Left renal cortex interstitium (tissue), 4 donors: Measurements from ENCODE around the gene DPP10. TPM values are rescaled to one million over a fixed set of nuclear protein-coding genes. Genes with fewer than 3 reads are reported as not detected.

Experiments used
- DNase-seq, 4 donors: peaks; one replicate each; pipeline ENCODE4 v3.0.0-alpha.2; 2013; ENCODE audit warnings: low read depth in 4 of 4, low spot score in 2 of 4, missing footprints in 1 of 4
- polyA plus RNA-seq, 4 donors: library from polyadenylated mRNA; unstranded; fragments of 120-200 nt; gene quantifications; one replicate each; pipeline ENCODE4 v1.2.1, GENCODE V29; 2013; ENCODE audit not compliant: insufficient read length in 4 of 4

DPP10 gene
- polyA plus RNA-seq, 4 donors, result 12.0 to 14.9 (median 13.1) TPM

- no peak for DNase-seq
Measured at GRCh38 chr2:115520727-115521126, 1078.3 kb downstream of the DPP10 start.

GRCh38 chr2:115524452-115524851 lies 1082.0 kb downstream of the DPP10 start:
- no peak for DNase-seq

- no peak for DNase-seq
Measured at GRCh38 chr2:115529627-115530026, 1087.2 kb downstream of the DPP10 start.

- DNase-seq, result no peak
Measured at GRCh38 chr2:115533081-115533480, 1090.6 kb downstream of the DPP10 start.

- no peak for DNase-seq
Measured at GRCh38 chr2:115541814-115542213, 1099.4 kb downstream of the DPP10 start.

GRCh38 chr2:115542331-115542730 lies 1099.9 kb downstream of the DPP10 start:
- DNase-seq, result no peak

GRCh38 chr2:115543024-115543423 lies 1100.6 kb downstream of the DPP10 start:
- DNase-seq, result no peak

- DNase-seq, result no peak
Measured at GRCh38 chr2:115543461-115543860, 1101.0 kb downstream of the DPP10 start.

GRCh38 chr2:115549611-115550130 lies 1107.2 kb downstream of the DPP10 start:
- DNase-seq, result no peak

- no peak for DNase-seq
Measured at GRCh38 chr2:115552726-115553125, 1110.3 kb downstream of the DPP10 start.

GRCh38 chr2:115554153-115554552 lies 1111.7 kb downstream of the DPP10 start:
- DNase-seq, result no peak

GRCh38 chr2:115558725-115559124 lies 1116.3 kb downstream of the DPP10 start:
- no peak for DNase-seq

GRCh38 chr2:115560666-115561065 lies 1118.2 kb downstream of the DPP10 start:
- DNase-seq, result no peak

GRCh38 chr2:115568643-115569042 lies 1126.2 kb downstream of the DPP10 start:
- DNase-seq, result no peak

GRCh38 chr2:115569547-115569946 lies 1127.1 kb downstream of the DPP10 start:
- no peak for DNase-seq

- no peak for DNase-seq
Measured at GRCh38 chr2:115572746-115573145, 1130.3 kb downstream of the DPP10 start.

- no peak for DNase-seq
Measured at GRCh38 chr2:115573756-115574155, 1131.3 kb downstream of the DPP10 start.

GRCh38 chr2:115574667-115575066 lies 1132.2 kb downstream of the DPP10 start:
- DNase-seq, result no peak

- no peak for DNase-seq
Measured at GRCh38 chr2:115580784-115581183, 1138.3 kb downstream of the DPP10 start.

GRCh38 chr2:115584507-115584906 lies 1142.1 kb downstream of the DPP10 start:
- no peak for DNase-seq

GRCh38 chr2:115596659-115597375 lies 1154.4 kb downstream of the DPP10 start:
- no peak for DNase-seq

GRCh38 chr2:115603285-115603684 lies 1160.8 kb downstream of the DPP10 start:
- DNase-seq, result no peak

- DNase-seq, result no peak
Measured at GRCh38 chr2:115606350-115606749, 1163.9 kb downstream of the DPP10 start.
